GM18870 (cell line): ENCODE data around the gene MRTFB.

ENCODE experiments used
- ATAC-seq: cut with Tn5 transposase; IDR thresholded peaks from one replicate; pipeline ENCODE4 v1.9.1; 2021; ENCODE audit warnings: moderate library complexity; ENCODE audit not compliant: unreplicated experiment

The MRTFB gene

DNA sequence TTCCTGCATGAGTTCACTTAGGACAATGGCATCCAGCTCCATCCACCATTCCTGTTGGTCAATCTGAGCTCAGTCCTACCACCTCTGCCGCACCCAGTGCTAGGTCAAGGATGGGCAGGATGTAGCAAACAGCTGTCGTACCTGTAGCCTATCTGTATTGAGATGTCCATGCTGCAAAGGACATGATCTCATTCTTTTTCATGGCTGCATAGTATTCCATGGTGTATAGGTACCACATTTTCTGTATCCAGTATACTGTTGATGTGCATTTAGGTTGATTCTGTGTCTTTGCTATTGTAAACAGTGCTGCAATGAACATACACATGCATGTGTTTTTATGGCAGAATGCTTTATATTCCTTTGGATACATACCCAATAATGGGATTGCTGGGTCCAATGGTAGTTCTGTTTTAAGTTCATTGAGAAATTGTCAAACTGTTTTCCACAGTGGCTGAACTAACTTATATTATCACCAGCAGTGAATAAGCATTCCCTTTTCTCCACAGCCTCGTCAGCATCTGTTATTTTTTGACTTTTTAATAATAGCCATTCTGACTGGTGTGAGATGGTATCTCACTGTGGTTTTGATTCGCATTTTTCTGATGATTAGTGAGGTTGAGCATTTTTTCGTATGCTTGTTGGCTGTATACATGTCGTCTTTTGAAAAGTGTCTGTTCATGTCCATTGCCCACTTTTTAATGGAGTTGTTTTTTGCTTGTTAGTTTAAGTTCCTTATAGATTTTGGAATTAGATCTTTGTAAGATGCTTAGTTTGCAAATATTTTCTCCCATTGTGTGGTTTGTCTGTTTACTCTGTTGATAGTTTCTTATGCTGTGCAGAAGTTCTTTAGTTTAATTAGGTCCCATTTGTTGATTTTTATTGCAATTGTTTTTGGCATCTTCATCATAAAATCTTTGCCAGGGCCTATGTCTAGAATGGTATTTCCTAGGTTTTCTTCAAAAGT, 7.2 kb upstream of the MRTFB start:
- ATAC-seq: no peak

DNA sequence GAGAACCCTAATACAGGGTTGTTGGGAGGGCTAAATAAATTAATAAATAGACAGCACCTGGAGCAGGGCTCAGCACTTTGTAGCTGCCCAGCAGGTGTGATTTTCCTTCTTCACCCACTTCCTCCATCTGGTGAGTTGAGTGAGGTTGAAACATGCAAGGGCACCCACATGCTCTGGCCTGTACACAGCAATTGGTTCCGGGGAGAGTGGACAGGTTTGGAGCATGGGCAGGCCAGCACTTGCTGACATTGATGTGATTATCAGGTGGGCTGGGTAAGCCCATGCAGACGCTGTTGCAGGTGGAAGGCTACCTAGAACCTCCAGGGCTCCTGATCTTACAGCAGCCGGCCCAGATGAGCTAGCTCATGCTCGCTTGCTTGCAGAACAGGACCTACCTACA, 1.3 kb upstream of the MRTFB start:
- ATAC-seq: no peak

DNA sequence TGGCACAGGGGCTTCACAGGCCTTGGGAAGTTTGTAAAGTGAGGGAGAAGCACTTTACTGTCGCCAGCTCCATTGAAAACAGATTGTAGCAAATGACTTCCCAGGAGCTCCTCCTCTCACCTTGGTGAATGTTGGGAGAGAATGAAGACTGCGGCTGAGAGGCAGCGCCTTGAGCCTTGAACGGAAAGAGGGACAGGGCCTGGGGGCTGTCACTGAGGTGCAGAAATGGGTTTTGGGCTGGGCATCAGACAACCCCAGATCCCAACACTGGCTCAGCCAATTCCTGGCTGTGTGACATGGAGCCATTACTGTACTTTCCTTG, 603 bp upstream of the MRTFB start:
- ATAC-seq: no peak

DNA sequence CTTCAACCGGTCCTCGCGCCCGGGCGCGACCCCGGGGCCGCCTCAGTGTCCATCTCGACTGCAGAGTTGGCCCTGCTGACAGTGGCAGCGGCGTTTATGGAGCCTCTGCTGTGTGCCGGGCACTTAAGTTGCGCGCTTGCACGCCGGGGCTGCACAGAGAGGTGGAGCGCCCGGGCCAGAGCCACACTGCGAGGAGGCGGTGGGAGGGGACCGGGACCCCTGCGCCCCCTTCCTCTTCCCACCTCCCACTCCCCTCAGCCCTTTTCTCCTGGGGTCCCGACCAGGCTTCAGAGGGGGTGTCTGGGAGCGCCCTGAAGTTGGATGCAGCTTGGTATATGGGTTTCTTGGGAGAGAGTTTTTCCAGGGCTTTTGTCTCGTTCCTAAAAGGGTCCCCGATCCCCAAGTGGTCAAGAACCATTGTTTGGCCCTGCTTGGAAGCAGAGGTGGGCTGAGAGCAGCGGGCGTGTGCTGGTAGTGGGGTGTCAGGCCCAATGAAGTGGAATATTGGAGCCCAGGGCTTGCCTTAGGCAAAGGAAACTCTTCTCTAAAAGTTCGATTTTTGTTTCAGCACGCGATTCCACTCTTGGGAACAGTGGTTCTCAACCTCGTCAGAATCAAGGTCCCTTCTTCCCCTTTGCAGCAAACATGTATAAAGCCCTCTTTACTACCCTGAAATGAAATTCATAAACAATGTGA, 605 bp downstream of the MRTFB start:
- ATAC-seq: no peak

DNA sequence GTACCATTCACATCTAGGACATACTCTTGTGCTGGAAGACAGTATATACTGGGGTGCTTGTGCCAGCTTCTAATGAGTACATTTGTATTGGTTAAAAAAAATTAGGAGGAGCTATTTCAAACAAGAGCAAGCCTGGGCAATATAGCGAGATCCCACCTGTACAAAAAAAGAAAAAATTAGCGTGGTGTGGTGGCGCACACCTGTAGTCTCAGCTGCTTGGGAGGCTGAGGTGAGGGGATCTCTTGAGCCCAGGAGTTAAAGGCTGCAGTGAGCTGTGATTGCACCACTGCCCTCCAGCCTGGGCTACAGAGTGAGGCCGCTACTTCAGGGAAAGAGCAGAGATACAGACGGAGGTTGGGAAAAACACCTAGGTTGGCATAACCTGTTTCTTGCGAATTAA, 1.2 kb downstream of the MRTFB start:
- ATAC-seq: no peak

DNA sequence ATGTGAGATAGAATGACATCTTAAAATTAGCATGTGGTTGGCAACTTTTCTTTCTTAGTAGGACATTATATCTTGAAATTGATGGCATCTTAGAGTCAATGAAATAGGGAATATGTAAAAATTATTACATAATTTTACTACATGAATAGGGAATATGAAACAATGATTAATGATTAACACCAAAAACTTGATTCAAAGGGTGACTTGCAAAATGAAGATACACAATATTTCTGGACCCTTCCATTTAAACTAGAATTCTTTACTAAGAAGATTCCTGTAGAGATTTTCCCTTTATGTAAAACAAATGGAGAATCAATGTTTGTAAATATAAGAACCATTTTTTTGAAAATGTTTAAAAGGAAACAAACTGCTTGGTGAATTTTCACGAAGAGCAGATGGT, 3.4 kb downstream of the MRTFB start:
- no peak for ATAC-seq

DNA sequence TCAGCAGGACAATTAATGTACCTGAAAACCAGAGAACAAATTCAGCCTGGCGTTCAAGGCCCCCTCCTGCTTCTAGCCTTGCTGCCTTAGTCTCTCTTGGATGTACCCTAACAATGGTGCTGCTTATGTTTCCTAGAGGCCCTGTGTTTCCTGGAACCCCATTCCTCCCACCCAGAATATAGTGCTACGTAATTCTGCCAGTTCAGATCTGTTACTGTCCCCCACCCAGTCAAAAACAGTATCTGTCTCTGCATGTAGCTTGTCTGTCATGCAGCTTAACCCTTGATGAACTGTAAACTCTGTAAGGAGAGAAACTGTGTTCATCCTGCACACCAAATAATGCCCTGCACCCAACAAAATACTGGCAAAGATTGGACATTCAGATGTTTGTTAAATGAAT, 6.8 kb downstream of the MRTFB start:
- ATAC-seq: no peak

DNA sequence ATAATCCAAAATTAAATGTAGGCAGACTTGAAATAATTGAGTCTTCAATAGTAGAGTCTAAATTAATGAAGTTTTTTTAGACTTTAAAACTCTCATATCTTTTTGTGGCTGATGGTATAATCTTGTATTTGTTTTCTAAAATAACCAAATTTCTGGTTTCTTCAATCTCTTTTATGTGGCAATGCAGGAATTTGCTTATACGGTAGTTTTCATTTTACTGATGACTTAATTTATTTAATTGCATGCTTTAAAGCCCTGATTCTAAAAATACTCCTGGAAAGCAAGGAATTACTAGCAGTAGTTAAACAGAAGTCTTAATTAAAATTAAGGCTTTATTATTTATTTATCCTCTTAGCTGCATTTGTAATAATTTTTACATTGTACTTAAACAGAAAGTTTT, 15.4 kb downstream of the MRTFB start:
- no peak for ATAC-seq

DNA sequence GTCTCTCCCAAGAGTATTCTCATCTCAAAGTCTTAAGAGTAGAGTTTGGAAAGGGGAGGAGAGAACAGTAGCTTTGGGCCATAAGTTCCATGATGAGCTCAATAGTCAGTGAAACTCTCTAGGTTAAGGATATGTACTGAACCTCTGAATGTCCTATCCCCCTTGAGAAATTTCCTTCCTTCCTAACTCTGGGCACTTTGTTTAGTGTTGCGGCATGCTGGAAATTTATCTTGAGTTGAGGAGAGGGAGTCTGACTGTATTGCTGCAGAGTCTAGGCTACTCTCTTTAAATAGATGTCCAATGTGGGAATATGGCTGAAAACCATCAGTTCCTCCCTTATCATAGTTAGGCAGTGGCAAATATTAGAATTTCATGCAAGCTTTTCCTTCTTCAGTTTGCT, 16.1 kb downstream of the MRTFB start:
- no peak for ATAC-seq

DNA sequence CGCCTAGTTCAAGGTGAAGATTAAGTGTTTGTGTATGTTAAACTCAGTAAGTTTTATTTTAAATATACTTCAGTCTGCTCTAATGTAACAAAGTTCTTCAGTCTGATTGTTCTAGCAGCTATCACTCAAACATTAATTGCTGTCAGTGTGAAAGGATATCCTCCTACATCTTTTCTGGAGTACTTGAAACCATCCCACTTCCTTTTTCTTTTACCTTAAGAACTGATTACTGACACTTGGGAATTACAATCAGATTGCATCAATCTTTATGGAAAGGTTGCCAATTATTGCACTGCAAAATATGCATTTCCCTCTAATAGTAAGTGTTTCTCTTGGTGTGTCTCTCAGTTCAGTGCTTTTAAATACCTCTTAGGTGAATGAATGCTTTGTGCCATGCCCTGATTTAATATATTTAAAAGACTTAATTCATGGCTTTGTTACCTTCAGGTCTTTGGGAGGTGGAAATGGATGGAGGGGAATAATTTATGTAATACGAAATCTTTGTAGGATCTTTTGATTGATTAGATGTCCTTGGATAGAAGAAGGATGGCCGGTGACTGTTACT, 16.6 kb downstream of the MRTFB start:
- no peak for ATAC-seq

DNA sequence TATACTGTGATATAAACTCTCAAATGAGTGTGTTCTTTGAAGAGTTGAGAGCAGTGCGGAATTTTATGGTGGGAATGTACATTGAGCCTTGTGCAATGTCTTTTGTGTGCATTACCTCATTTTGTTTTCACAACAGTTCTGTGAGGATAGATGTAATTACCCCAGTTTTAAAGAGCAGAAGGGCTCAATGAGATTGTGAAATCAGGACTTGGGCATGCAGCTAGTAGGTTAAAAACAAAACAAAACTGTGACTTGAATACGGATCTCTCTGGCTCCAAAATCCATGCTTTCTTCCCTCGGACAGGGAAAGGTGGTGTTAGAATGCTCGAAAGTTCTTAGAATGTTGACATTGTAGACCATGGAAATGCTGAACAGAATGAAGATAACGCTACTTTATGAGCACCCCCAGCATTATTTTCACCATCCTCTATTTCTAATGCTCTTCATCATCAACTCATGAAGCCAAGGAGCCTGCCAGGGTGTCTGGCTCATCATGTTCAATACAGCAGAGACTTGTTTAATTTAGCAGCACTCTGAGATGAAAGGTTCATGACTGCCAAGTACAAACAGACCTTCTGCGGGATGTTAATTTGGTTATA, 17.1 kb downstream of the MRTFB start:
- ATAC-seq: no peak

DNA sequence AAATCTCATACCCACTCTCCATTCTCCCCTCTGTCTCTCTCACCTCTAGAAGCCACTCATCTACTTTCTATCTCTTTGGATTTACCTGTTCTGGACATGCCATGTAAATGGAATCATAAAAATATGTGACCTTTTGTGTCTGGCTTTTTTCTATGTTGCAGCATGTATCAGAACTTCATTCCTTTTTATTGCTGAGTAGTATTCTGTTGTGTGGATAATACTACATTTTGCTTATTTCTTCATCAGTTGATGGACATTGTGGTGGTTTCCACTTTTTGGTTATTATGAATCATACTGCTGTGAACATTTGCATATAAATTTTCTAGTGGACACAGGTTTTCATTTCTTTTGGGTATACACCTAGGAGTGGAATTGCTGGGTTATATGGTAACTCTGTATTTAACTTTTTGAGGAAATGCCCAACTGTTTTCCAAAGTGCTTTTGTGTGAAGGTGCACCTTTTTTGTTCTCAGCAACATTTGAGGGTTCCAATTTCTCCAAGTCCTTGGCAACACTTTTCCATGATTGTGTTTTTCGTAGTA, 18.2 kb downstream of the MRTFB start:
- no peak for ATAC-seq

DNA sequence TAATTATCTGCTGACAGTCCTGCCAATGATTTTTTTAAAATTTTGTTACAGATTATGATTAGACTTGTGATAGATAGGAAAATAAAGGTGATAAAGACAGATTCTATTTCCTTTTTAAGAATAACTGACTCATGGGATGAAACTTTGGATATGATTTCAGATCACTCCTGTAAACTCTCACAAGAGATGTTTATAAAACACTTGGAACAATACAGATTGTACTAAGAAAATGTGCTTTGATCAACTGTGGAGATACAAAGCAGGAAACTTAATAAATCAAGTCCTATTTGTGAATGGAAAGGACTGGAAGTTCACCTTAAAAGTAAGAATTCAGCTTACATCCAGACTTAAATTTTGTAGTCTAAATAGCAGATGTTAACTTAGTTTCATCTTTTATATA, 21.4 kb downstream of the MRTFB start:
- no peak for ATAC-seq

DNA sequence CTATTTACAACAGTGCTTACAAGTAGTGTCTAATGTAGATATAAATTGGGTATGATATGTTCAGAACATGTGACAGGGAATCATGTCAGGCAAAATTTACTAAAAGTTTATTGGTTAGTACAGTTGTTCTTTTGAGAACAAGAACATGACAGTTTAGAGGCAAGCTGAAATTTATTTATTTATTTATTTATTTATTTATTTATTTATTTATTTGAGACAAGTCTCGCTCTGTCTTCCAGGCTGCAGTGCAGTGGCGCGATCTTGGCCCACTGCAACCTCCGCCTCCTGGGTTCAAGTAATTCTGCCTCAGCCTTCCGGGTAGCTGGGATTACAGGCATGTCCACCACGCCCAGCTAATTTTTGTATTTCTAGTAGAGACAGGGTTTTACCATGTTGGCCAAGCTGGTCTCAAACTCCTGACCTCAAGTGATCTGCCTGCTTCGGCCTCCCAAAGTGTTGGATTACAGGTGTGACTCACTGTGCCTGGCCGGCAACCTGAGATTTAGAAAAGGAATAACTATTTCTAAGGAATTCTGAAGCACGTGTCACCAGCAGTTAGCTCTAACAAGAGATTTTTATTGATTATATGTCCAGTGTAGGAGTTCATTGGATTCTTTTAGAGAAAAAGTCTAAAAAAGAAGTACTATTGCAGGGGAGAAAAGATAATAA, 24.9 kb downstream of the MRTFB start:
- no peak for ATAC-seq

DNA sequence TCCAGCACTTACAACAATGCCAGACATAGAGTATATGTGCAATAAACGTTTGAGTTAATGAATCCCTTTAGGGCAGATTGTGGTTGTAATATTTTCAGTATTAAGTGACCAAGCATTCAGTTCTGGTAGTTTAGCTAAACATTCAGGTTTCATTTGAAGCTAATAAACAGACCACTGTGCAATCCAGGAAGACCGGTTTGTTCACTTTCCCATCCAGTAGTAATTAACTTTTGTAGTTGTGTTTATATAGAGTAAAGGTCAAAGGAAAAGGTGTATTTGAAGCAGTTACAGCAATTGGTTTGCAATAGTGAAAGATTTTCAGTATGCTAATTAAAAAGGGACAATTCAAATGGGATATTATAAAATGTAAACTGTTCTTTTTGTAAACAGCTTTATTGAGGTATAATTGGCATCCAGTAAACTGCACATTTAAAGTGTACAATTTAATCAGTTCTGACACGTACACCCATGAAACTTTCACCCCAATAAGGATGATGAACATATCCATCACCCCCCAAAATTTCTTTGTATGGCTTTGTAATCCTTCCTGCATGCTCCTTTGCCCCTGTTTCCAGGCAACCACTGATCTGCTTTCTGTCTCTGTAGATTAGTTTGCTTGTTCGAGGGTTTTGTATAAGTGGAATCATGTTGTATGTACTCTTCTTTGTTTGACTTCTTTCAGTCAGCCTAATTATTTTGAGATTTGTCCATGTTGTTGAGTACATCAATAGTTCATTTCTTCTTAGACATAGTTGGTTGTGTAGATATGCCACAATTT, 26.3 kb downstream of the MRTFB start:
- ATAC-seq: no peak

DNA sequence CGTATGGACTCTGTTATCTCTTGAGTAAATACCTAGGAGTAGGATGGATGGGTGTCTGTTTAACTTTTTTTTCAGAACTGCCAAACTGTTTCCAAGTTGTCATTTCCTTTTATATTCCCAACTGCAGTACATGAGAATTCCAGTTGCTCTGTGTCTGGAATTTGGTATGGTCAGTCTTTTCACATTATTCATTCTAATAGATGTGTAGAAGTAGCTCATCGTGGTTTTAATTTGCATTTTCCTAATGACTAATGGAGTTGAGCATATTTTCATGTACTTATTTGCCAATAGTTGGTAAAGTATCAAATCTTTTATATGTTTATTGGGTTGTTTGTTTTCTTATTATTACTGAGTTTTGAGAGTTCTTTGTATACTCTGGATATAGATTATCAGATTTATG, 27.0 kb downstream of the MRTFB start:
- ATAC-seq: no peak

DNA sequence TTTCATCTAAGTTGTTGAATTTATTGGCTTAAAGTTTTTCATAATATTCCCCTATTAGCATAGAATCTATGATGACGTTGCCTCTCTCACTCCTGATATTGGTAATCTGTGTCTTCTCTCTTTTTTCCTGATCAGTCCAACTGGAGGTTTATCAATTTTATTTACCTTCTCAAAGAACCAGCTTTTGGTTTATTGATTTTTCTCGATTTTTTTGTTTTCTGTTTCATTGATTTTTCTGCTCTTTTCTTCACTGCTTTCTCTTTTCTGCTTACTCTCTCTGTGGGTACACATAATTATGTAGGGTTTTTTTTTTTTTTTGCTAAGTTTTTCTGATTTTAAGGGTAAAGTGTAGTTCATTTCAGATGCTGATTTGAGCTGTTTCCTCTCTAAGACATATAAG, 29.7 kb downstream of the MRTFB start:
- no peak for ATAC-seq

DNA sequence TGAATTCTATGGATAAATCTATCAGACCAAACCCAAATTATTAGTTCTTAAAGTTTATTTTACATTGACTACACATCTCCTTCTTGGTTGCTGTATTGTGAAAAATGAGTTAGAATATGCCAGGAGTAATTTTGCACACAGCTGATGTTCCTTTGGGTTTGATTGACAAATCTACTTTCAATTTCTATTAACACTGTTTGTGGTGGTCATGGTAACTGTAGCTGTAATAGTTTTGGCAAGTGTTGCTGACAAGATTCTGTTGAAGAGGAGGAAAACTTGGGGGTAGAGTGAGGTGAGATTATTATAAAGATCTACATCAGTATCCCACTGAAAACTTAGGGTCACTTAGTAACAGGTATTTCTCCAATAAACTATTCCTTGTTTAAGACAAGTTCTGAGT, 30.3 kb downstream of the MRTFB start:
- ATAC-seq: no peak

DNA sequence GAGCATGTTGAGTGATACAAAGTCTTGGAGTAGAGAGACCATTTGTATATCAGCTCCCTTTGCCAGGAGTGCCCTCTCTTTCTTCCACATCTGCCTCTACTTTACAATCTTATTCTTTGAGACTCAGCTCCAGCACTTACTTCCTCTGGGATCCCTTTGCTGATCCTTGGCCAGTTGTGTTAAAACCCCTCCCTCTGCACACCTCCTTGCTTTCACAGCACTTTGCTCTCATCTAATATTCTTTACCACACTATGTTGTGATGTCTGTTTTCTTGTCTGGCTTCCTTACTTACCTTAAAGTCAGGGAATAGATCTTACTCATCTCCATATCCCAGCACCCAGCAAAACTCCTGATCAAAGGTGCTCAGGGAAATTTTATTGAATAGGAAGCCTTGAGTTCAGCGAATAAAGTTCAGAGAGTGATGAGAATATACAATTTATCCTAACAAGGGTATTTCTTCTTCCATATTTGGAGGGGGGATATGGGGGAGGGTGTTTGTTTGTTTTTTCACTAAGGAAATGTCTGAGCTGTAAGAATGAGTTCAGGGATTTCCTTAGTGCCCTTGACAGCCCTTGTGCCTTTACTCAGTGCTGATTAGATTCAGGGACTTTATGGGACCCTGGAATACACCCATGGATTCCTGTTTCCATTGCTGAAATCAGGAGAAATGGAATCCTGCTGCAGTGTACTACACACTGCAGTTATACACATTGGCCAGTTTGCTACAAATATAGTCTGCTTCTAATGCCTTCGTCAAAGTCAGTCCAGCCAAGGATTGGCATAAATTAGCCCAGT, 32.0 kb downstream of the MRTFB start:
- ATAC-seq: no peak
